Suprapubic skin (tissue), 4 donors: ENCODE data around the gene YPEL5. TPM values are rescaled to one million over a fixed set of nuclear protein-coding genes. Genes with fewer than 3 reads are reported as not detected.
"Not testable (repeated sequence)": the region's sequence is repeated elsewhere in the genome, so short reads cannot be mapped to it uniquely, and the experiment has no call there.

Source experiments
- DNase-seq, 2 donors: peaks; one replicate each; pipeline ENCODE4 v3.0.0-alpha.2; 2019; ENCODE audit warnings: low spot score in 2 of 2
- H3K27ac ChIP-seq: fragments of 200-600 bp; sonication (generic); one replicate; pipeline ENCODE4 v1.5.1; 2019
- H3K27me3 ChIP-seq: fragments of 200-600 bp; sonication (generic); one replicate; pipeline ENCODE4 v1.5.1; 2019
- H3K36me3 ChIP-seq: fragments of 200-600 bp; sonication (generic); one replicate; pipeline ENCODE4 v1.5.1; 2019
- H3K4me1 ChIP-seq: fragments of 200-600 bp; sonication (generic); one replicate; pipeline ENCODE4 v1.5.1; 2019
- H3K4me3 ChIP-seq: fragments of 200-600 bp; sonication (generic); one replicate; pipeline ENCODE4 v1.5.1; 2019; ENCODE audit warnings: mild to moderate bottlenecking
- H3K9me3 ChIP-seq: fragments of 200-600 bp; sonication (generic); one replicate; pipeline ENCODE4 v1.5.1; 2019
- CTCF ChIP-seq, 2 donors: fragments of 200-600 bp in 1 of 2; fragments of 450-650 bp in 1 of 2; sonication (generic) in 1 of 2; IDR thresholded peaks; one replicate each; pipeline ENCODE4 v1.5.1; 2016 to 2019; ENCODE audit warnings: antibody characterized with exemption in 2 of 2, mild to moderate bottlenecking in 1 of 2, moderate library complexity in 1 of 2
- EP300 ChIP-seq: sonication (generic); formaldehyde crosslinking; IDR thresholded peaks from one replicate; pipeline ENCODE4 v1.6.1; 2017; ENCODE audit warnings: antibody characterized with exemption
- POLR2A ChIP-seq, 2 donors: fragments of 450-650 bp; IDR thresholded peaks; one replicate each; pipeline ENCODE4 v1.6.1; 2017; ENCODE audit warnings: antibody characterized with exemption in 2 of 2, mild to moderate bottlenecking in 2 of 2, moderate library complexity in 2 of 2
- POLR2AphosphoS5 ChIP-seq, 3 donors: sonication (generic); formaldehyde crosslinking; IDR thresholded peaks; one replicate each; pipeline ENCODE4 v1.6.1; 2017; ENCODE audit warnings: antibody characterized with exemption in 3 of 3
- whole genome bisulfite sequencing: methylation state at CpG from one replicate; pipeline ENCODE4 v1.1.5; 2018; 5-methylcytosine and 5-hydroxymethylcytosine counted together
- total RNA-seq, 4 donors: library from RNA; depleted of rRNA; stranded (reverse); fragments of >200 nt; gene quantifications; one replicate each; pipeline ENCODE4 v1.1.0, GENCODE V29; 2016

The YPEL5 gene
- total RNA-seq, 4 donors from 2014 or later: 102 to 129 (median 109) TPM

- 87% methylated on average over 9 of the region's 9 CpGs for WGBS
Measured at GRCh38 chr2:30106543-30106942, 40.3 kb upstream of the YPEL5 start.

GRCh38 chr2:30108192-30108591 is 38.6 kb upstream of the YPEL5 start:
- Histone ChIP-seq H3K27ac (no peak overlapping the region), H3K4me3 (no peak overlapping the region), H3K4me1 (no peaks in the 10 kb centered on the region), H3K27me3 (no peaks in the 10 kb centered on the region), H3K36me3 (no peaks in the 10 kb centered on the region), H3K9me3 (no peaks in the 10 kb centered on the region)
- WGBS: 76% methylated on average over 2 of the region's 2 CpGs
- TF ChIP-seq POLR2AphosphoS5 (IDR thresholded peaks at IDR 0.05): no peak
- no peak for TF ChIP-seq CTCF (IDR thresholded peaks at IDR 0.05)
- TF ChIP-seq POLR2A (IDR thresholded peaks at IDR 0.05): no peak
- TF ChIP-seq EP300: no peak
- DNase-seq: no peak

More at GRCh38 chr2:30106543-30106942, 40.3 kb upstream of the YPEL5 start:
- H3K4me3 ChIP-seq: no peak overlapping the region
- DNase-seq: no peak
- no peaks in the 10 kb centered on the region for H3K4me1 ChIP-seq
- no peaks in the 10 kb centered on the region for H3K36me3 ChIP-seq
- H3K27me3 ChIP-seq: peaks cover 5% of the 10 kb centered on the region
- no peaks in the 10 kb centered on the region for H3K9me3 ChIP-seq
- H3K27ac ChIP-seq: no peak overlapping the region
- no peak for TF ChIP-seq CTCF (IDR thresholded peaks at IDR 0.05)
- no peak for TF ChIP-seq EP300
- TF ChIP-seq POLR2AphosphoS5 (IDR thresholded peaks at IDR 0.05): no peak
- no peak for TF ChIP-seq POLR2A (IDR thresholded peaks at IDR 0.05)

GRCh38 chr2:30108851-30109250 is 38.0 kb upstream of the YPEL5 start:
- H3K27me3 ChIP-seq: no peaks in the 10 kb centered on the region
- H3K9me3 ChIP-seq: no peaks in the 10 kb centered on the region
- no peak for DNase-seq
- WGBS: 84% methylated on average over 5 of the region's 5 CpGs
- no peak overlapping the region for H3K4me3 ChIP-seq
- TF ChIP-seq EP300 (no peak), CTCF (IDR thresholded peaks at IDR 0.05) (no peak), POLR2A (IDR thresholded peaks at IDR 0.05) (no peak), POLR2AphosphoS5 (IDR thresholded peaks at IDR 0.05) (no peak)
- H3K27ac ChIP-seq: no peak overlapping the region
- H3K4me1 ChIP-seq: no peaks in the 10 kb centered on the region
- H3K36me3 ChIP-seq: no peaks in the 10 kb centered on the region

GRCh38 chr2:30109856-30110255 is 37.0 kb upstream of the YPEL5 start:
- DNase-seq: no peak
- Histone ChIP-seq H3K9me3 (no peaks in the 10 kb centered on the region), H3K4me3 (no peak overlapping the region), H3K27ac (no peak overlapping the region), H3K4me1 (no peaks in the 10 kb centered on the region), H3K36me3 (no peaks in the 10 kb centered on the region), H3K27me3 (no peaks in the 10 kb centered on the region)
- no peak for TF ChIP-seq POLR2A (IDR thresholded peaks at IDR 0.05)
- no peak for TF ChIP-seq EP300
- no peak for TF ChIP-seq POLR2AphosphoS5 (IDR thresholded peaks at IDR 0.05)
- TF ChIP-seq CTCF (IDR thresholded peaks at IDR 0.05): no peak
- WGBS: 63% methylated on average over 6 of the region's 6 CpGs

GRCh38 chr2:30110773-30111172 is 36.0 kb upstream of the YPEL5 start:
- Histone ChIP-seq H3K9me3 (no peaks in the 10 kb centered on the region), H3K4me3 (no peak overlapping the region), H3K27me3 (no peaks in the 10 kb centered on the region), H3K4me1 (no peaks in the 10 kb centered on the region), H3K36me3 (no peaks in the 10 kb centered on the region), H3K27ac (no peak overlapping the region)
- TF ChIP-seq EP300 (no peak), POLR2AphosphoS5 (IDR thresholded peaks at IDR 0.05) (no peak), POLR2A (IDR thresholded peaks at IDR 0.05) (no peak), CTCF (IDR thresholded peaks at IDR 0.05) (no peak)
- DNase-seq: no peak
- whole genome bisulfite sequencing: 89% methylated on average over 6 of the region's 6 CpGs

- not testable (repeated sequence) for H3K27me3 ChIP-seq, H3K27ac ChIP-seq, H3K9me3 ChIP-seq, H3K4me3 ChIP-seq, H3K4me1 ChIP-seq, DNase-seq, H3K36me3 ChIP-seq
- WGBS: 96% methylated on average over 19 of the region's 19 CpGs
Measured at GRCh38 chr2:30111186-30111585, 35.6 kb upstream of the YPEL5 start.
